Vagina (tissue), 2 donors: ENCODE measurements around the gene MAP4K4. TPM values are rescaled to one million over a fixed set of nuclear protein-coding genes. Genes with fewer than 3 reads are reported as not detected.

Experiments used
- DNase-seq, 2 donors: peaks; one replicate each; pipeline ENCODE4 v3.0.0-alpha.2; 2017; ENCODE audit errors: extremely low spot score in 2 of 2
- H3K27ac ChIP-seq: fragments of 200-600 bp; sonication (generic); one replicate; pipeline ENCODE4 v1.5.1; 2019
- H3K27me3 ChIP-seq: fragments of 200-600 bp; sonication (generic); one replicate; pipeline ENCODE4 v1.5.1; 2019
- H3K36me3 ChIP-seq, 2 donors: fragments of 200-600 bp; sonication (generic); one replicate each; pipeline ENCODE4 v1.5.1; 2017 to 2019
- H3K4me1 ChIP-seq: fragments of 200-600 bp; sonication (generic); one replicate; pipeline ENCODE4 v1.5.1; 2019
- H3K4me3 ChIP-seq, 2 donors: fragments of 200-600 bp; sonication (generic); 1 replicate in 1 of 2; 2 replicates in 1 of 2; pipeline ENCODE4 v1.5.1; 2016 to 2019
- H3K9me3 ChIP-seq: fragments of 200-600 bp; sonication (generic); one replicate; pipeline ENCODE4 v1.5.1; 2019
- CTCF ChIP-seq, 3 experiments: fragments of 450-650 bp in 2 of 3; fragments of 200-600 bp in 1 of 3; sonication (generic) in 1 of 3; IDR thresholded peaks; one replicate each; pipeline ENCODE4 v1.5.1; 2017 to 2019; ENCODE audit warnings: antibody characterized with exemption in 3 of 3, mild to moderate bottlenecking in 2 of 3, moderate library complexity in 2 of 3
- POLR2A ChIP-seq, 2 donors: fragments of 450-650 bp; IDR thresholded peaks; one replicate each; pipeline ENCODE4 v1.6.1; 2017; ENCODE audit warnings: antibody characterized with exemption in 2 of 2, mild to moderate bottlenecking in 2 of 2, moderate library complexity in 2 of 2
- POLR2AphosphoS5 ChIP-seq, 2 donors: sonication (generic); formaldehyde crosslinking; IDR thresholded peaks; one replicate each; pipeline ENCODE4 v1.9.0; 2017; ENCODE audit warnings: antibody characterized with exemption in 2 of 2, mild to moderate bottlenecking in 2 of 2, low read depth in 1 of 2; ENCODE audit not compliant: insufficient read depth in 1 of 2
- intact Hi-C: fragments of 100-400 bp; cut with DNase I; formaldehyde crosslinking; loops from one replicate; pipeline ENCODE4 v1.15.1; 2023
- total RNA-seq: library from RNA; depleted of rRNA; stranded (reverse); fragments of >200 nt; gene quantifications from one replicate; pipeline ENCODE4 v1.2.3, GENCODE V29; 2016

MAP4K4 gene
- total RNA-seq, 1 donor from 2014 or later, result 75.9 TPM

GRCh38 chr2:101676674-101677073 is 20.8 kb upstream of the MAP4K4 start:
- TF ChIP-seq POLR2A (IDR thresholded peaks at IDR 0.05) (no peak), POLR2AphosphoS5 (IDR thresholded peaks at IDR 0.05; ENCODE audit: insufficient read depth in 1 of 2, low read depth in 1 of 2) (no peak), CTCF (IDR thresholded peaks at IDR 0.05) (no peak)
- Histone ChIP-seq H3K27ac (no peak overlapping the region), H3K9me3 (no peaks in the 10 kb centered on the region), H3K27me3 (no peaks in the 10 kb centered on the region), H3K4me3 (no peak overlapping the region), H3K4me1 (no peaks in the 10 kb centered on the region), H3K36me3 (no peaks in the 10 kb centered on the region)
- DNase-seq, result no peak
- intact Hi-C loops, result no loop called here

- H3K36me3 ChIP-seq, result no peaks in the 10 kb centered on the region
- H3K27ac ChIP-seq, result no peak overlapping the region
- H3K4me1 ChIP-seq, result no peaks in the 10 kb centered on the region
- H3K4me3 ChIP-seq, result no peak overlapping the region
- no peaks in the 10 kb centered on the region for H3K27me3 ChIP-seq
- no peak for TF ChIP-seq POLR2A (IDR thresholded peaks at IDR 0.05)
- TF ChIP-seq POLR2AphosphoS5 (IDR thresholded peaks at IDR 0.05; ENCODE audit: insufficient read depth in 1 of 2, low read depth in 1 of 2), result no peak
- no peak for TF ChIP-seq CTCF (IDR thresholded peaks at IDR 0.05)
- intact Hi-C loops, result no loop called here
- DNase-seq, result no peak
- no peaks in the 10 kb centered on the region for H3K9me3 ChIP-seq
Measured at GRCh38 chr2:101677658-101678057, 19.8 kb upstream of the MAP4K4 start.

GRCh38 chr2:101678379-101678778 is 19.1 kb upstream of the MAP4K4 start:
- Histone ChIP-seq H3K9me3 (no peaks in the 10 kb centered on the region), H3K27ac (no peak overlapping the region), H3K36me3 (no peaks in the 10 kb centered on the region), H3K4me3 (no peak overlapping the region), H3K4me1 (no peaks in the 10 kb centered on the region), H3K27me3 (no peaks in the 10 kb centered on the region)
- TF ChIP-seq POLR2A (IDR thresholded peaks at IDR 0.05), result no peak
- no peak for TF ChIP-seq POLR2AphosphoS5 (IDR thresholded peaks at IDR 0.05; ENCODE audit: insufficient read depth in 1 of 2, low read depth in 1 of 2)
- no peak for TF ChIP-seq CTCF (IDR thresholded peaks at IDR 0.05)
- no peak for DNase-seq
- intact Hi-C loops, result no loop called here

GRCh38 chr2:101679037-101679726 is 18.3 kb upstream of the MAP4K4 start:
- Histone ChIP-seq H3K4me1 (no peaks in the 10 kb centered on the region), H3K36me3 (no peaks in the 10 kb centered on the region), H3K4me3 (no peak overlapping the region), H3K27ac (no peak overlapping the region), H3K27me3 (no peaks in the 10 kb centered on the region), H3K9me3 (no peaks in the 10 kb centered on the region)
- no peak for DNase-seq
- no peak for TF ChIP-seq CTCF (IDR thresholded peaks at IDR 0.05)
- no peak for TF ChIP-seq POLR2AphosphoS5 (IDR thresholded peaks at IDR 0.05; ENCODE audit: insufficient read depth in 1 of 2, low read depth in 1 of 2)
- TF ChIP-seq POLR2A (IDR thresholded peaks at IDR 0.05), result no peak
- intact Hi-C loops, result no loop called here

- no peaks in the 10 kb centered on the region for H3K4me1 ChIP-seq
- intact Hi-C loops, result no loop called here
- no peak for TF ChIP-seq CTCF (IDR thresholded peaks at IDR 0.05)
- TF ChIP-seq POLR2A (IDR thresholded peaks at IDR 0.05), result no peak
- TF ChIP-seq POLR2AphosphoS5 (IDR thresholded peaks at IDR 0.05; ENCODE audit: insufficient read depth in 1 of 2, low read depth in 1 of 2), result no peak
Measured at GRCh38 chr2:101679801-101680487, 17.6 kb upstream of the MAP4K4 start.

More at GRCh38 chr2:101679801-101680487, 17.6 kb upstream of the MAP4K4 start:
- DNase-seq, result no peak
- H3K27ac ChIP-seq, result no peak overlapping the region
- no peaks in the 10 kb centered on the region for H3K36me3 ChIP-seq
- no peak overlapping the region for H3K4me3 ChIP-seq
- no peaks in the 10 kb centered on the region for H3K27me3 ChIP-seq
- no peaks in the 10 kb centered on the region for H3K9me3 ChIP-seq
